Fibroblast of skin of left biceps (primary cell): ENCODE results near the gene RASGRP3.

ENCODE experiments used
- DNase-seq, 2 experiments: peaks; one replicate each; pipeline ENCODE4 v3.0.0-alpha.2; 2013; ENCODE audit warnings: low read depth in 2 of 2

Gene RASGRP3

GRCh38 chr2:33577668-33578067 is 101.2 kb downstream of the RASGRP3 start:
- DNase-seq: no peak

GRCh38 chr2:33579227-33579626 is 102.8 kb downstream of the RASGRP3 start:
- DNase-seq: no peak

GRCh38 chr2:33581872-33582271 is 105.4 kb downstream of the RASGRP3 start:
- DNase-seq: no peak

GRCh38 chr2:33583194-33583938 is 106.9 kb downstream of the RASGRP3 start:
- DNase-seq: no peak

- no peak for DNase-seq
Measured at GRCh38 chr2:33586766-33587165, 110.3 kb downstream of the RASGRP3 start.

GRCh38 chr2:33588232-33588631 is 111.8 kb downstream of the RASGRP3 start:
- no peak for DNase-seq

GRCh38 chr2:33589444-33589843 is 113.0 kb downstream of the RASGRP3 start:
- no peak for DNase-seq

- no peak for DNase-seq
Measured at GRCh38 chr2:33595385-33595784, 118.9 kb downstream of the RASGRP3 start.

GRCh38 chr2:33597026-33597425 is 120.6 kb downstream of the RASGRP3 start:
- no peak for DNase-seq

- no peak for DNase-seq
Measured at GRCh38 chr2:33598561-33599174, 122.2 kb downstream of the RASGRP3 start.

- peak; percentile 98 to 99 for DNase-seq
Measured at GRCh38 chr2:33599175-33599942, 122.9 kb downstream of the RASGRP3 start, which contains the start of gene FAM98A. FAM98A (minus strand) TSS chr2:33599299; CDS start chr2:33599221, 78 bp downstream.

GRCh38 chr2:33599943-33600192 is 123.4 kb downstream of the RASGRP3 start:
- no peak for DNase-seq

GRCh38 chr2:33602201-33602830 is 125.9 kb downstream of the RASGRP3 start:
- DNase-seq: no peak

GRCh38 chr2:33603416-33603815 is 127.0 kb downstream of the RASGRP3 start:
- no peak for DNase-seq

GRCh38 chr2:33605056-33605455 is 128.6 kb downstream of the RASGRP3 start:
- DNase-seq: no peak

- no peak for DNase-seq
Measured at GRCh38 chr2:33606100-33606499, 129.7 kb downstream of the RASGRP3 start.

GRCh38 chr2:33606622-33607021 is 130.2 kb downstream of the RASGRP3 start:
- DNase-seq: no peak

- DNase-seq: no peak
Measured at GRCh38 chr2:33607251-33607721, 130.8 kb downstream of the RASGRP3 start.

- no peak for DNase-seq
Measured at GRCh38 chr2:33607905-33608304, 131.5 kb downstream of the RASGRP3 start.

GRCh38 chr2:33614190-33614589 is 137.7 kb downstream of the RASGRP3 start:
- no peak for DNase-seq
